ENCODE measurements around the gene MFSD11.

DNA sequence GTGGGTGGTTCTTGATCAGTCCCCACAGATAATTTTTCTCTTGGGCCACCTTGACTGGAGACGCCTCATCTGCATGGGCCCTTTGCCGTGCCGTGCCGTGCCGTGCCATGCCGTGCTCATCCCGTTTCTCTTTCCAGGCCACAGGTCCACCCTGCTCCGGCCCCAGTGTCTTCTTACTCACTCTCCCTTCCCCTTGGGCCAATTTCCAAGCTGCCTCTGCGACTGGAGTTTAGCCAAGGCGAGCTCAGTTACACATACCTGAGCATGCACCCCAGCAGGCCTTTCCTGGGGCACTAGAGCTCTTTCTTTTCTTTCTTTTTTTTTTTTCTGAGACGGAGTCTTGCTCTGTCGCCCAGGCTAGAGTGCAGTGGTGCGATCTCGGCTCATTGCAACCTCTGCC, 89.8 kb downstream of the MFSD11 start:
- TF ChIP-seq, protein P1, sequence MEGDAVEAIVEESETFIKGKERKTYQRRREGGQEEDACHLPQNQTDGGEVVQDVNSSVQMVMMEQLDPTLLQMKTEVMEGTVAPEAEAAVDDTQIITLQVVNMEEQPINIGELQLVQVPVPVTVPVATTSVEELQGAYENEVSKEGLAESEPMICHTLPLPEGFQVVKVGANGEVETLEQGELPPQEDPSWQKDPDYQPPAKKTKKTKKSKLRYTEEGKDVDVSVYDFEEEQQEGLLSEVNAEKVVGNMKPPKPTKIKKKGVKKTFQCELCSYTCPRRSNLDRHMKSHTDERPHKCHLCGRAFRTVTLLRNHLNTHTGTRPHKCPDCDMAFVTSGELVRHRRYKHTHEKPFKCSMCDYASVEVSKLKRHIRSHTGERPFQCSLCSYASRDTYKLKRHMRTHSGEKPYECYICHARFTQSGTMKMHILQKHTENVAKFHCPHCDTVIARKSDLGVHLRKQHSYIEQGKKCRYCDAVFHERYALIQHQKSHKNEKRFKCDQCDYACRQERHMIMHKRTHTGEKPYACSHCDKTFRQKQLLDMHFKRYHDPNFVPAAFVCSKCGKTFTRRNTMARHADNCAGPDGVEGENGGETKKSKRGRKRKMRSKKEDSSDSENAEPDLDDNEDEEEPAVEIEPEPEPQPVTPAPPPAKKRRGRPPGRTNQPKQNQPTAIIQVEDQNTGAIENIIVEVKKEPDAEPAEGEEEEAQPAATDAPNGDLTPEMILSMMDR (conservative IDR thresholded peaks at IDR 0.05) = no peak
- TF ChIP-seq ZFX (IDR thresholded peaks at IDR 0.05) = no peak
